IMR-90 (cell line): Measurements from ENCODE around the gene CACYBP. TPM values are rescaled to one million over a fixed set of nuclear protein-coding genes. Genes with fewer than 3 reads are reported as not detected.
"Not testable (repeated sequence)": the region's sequence is repeated elsewhere in the genome, so short reads cannot be mapped to it uniquely, and the experiment has no call there.

Experiments
- ATAC-seq: fragments of 200-7000 bp; cut with Tn5 transposase; 2 replicates; pipeline ENCODE4 v1.9.1; 2020; ENCODE audit warnings: low read depth, mild to moderate bottlenecking, moderate library complexity
- BruUV-seq: library from RNA; stranded (reverse); fragments of 400-500 nt; replicated peaks from 2 replicates; lab custom pipeline; 2021; lab: Mats Ljungman, UMichigan
- CTCF ChIA-PET: fragments of 300-600 bp; formaldehyde crosslinking; extraction: SDS; loops from one replicate; lab custom pipeline; 2021; ENCODE audit warnings: antibody characterized with exemption; lab: Yijun Ruan, JAX
- POLR2A ChIA-PET: fragments of 300-600 bp; sonication (Branson Sonifier 250); formaldehyde crosslinking; loops from one replicate; lab custom pipeline; 2022; ENCODE audit warnings: antibody characterized with exemption; ENCODE audit not compliant: unreplicated experiment; lab: Charles Lee
- DNase-seq: peaks from one replicate; pipeline ENCODE4 v3.0.0; 2013
- H2AFZ ChIP-seq: replicated peaks from 2 replicates; pipeline ENCODE3; 2013; ENCODE audit warnings: low read length, mild to moderate bottlenecking; ENCODE audit not compliant: poor library complexity
- H2AK5ac ChIP-seq: 2 replicates; pipeline ENCODE4 v1.6.1; 2013; ENCODE audit warnings: low read depth, low read length, inconsistent platforms
- H2AK9ac ChIP-seq: replicated peaks from 2 replicates; pipeline ENCODE3; 2013; ENCODE audit warnings: mild to moderate bottlenecking, low read depth, low read length, moderate library complexity; ENCODE audit not compliant: poor library complexity
- H2BK120ac ChIP-seq: 2 replicates; pipeline ENCODE4 v1.6.1; 2013; ENCODE audit warnings: low read depth, low read length, inconsistent platforms
- H2BK15ac ChIP-seq: 3 replicates; pipeline ENCODE4 v1.6.1; 2013; ENCODE audit warnings: low read depth, low read length, inconsistent platforms
- H2BK20ac ChIP-seq: 2 replicates; pipeline ENCODE4 v1.6.1; 2013; ENCODE audit warnings: low read depth, mild to moderate bottlenecking, inconsistent platforms, low read length, moderate library complexity
- H2BK5ac ChIP-seq: 2 replicates; pipeline ENCODE4 v1.6.1; 2013; ENCODE audit warnings: mild to moderate bottlenecking, low read depth, low read length, inconsistent platforms; ENCODE audit not compliant: poor library complexity, severe bottlenecking
- H3K14ac ChIP-seq: replicated peaks from 2 replicates; pipeline ENCODE4 v1.6.1; 2013; ENCODE audit warnings: low read depth, low read length, inconsistent platforms
- H3K18ac ChIP-seq: 2 replicates; pipeline ENCODE4 v1.6.1; 2013; ENCODE audit warnings: low read depth, low read length, control low read depth
- H3K23ac ChIP-seq: 2 replicates; pipeline ENCODE4 v1.6.1; 2013; ENCODE audit warnings: low read depth, low read length, inconsistent platforms
- H3K27ac ChIP-seq: 2 replicates; pipeline ENCODE4 v1.5.1; 2013; ENCODE audit warnings: mild to moderate bottlenecking, control low read depth, low read length; ENCODE audit not compliant: insufficient read depth
- H3K27me3 ChIP-seq: 2 replicates; pipeline ENCODE4 v1.6.1; 2013; ENCODE audit warnings: low read length; ENCODE audit not compliant: control insufficient read depth, insufficient read depth
- H3K36me3 ChIP-seq: 2 replicates; pipeline ENCODE4 v1.6.1; 2013; ENCODE audit warnings: low read length, mixed read lengths; ENCODE audit not compliant: control insufficient read depth, insufficient read depth
- H3K4ac ChIP-seq: 2 replicates; pipeline ENCODE4 v1.6.1; 2013; ENCODE audit warnings: low read depth, low read length, inconsistent platforms
- H3K4me1 ChIP-seq: 2 replicates; pipeline ENCODE4 v1.6.1; 2013; ENCODE audit warnings: low read length, mixed read lengths; ENCODE audit not compliant: control insufficient read depth, insufficient read depth
- H3K4me2 ChIP-seq: 2 replicates; pipeline ENCODE4 v1.6.1; 2013; ENCODE audit warnings: low read depth, mild to moderate bottlenecking, control low read depth, low read length, moderate library complexity
- H3K4me3 ChIP-seq: 2 replicates; pipeline ENCODE4 v1.5.1; 2013; ENCODE audit warnings: low read depth, mild to moderate bottlenecking, control low read depth, low read length, moderate library complexity; ENCODE audit not compliant: insufficient read depth
- H3K56ac ChIP-seq: 2 replicates; pipeline ENCODE4 v1.6.1; 2013; ENCODE audit warnings: low read length, inconsistent platforms; ENCODE audit not compliant: insufficient read depth; ENCODE audit errors: extremely low read depth
- H3K79me1 ChIP-seq, 2 experiments: 2 replicates each; pipeline ENCODE4 v1.6.1; 2013; ENCODE audit warnings: low read length in 2 of 2, inconsistent platforms in 1 of 2, low read depth in 1 of 2
- H3K9ac ChIP-seq: 2 replicates; pipeline ENCODE4 v1.6.1; 2013; ENCODE audit warnings: low read depth, low read length, control low read depth
- H3K9me1 ChIP-seq: 2 replicates; pipeline ENCODE4 v1.6.1; 2013; ENCODE audit warnings: low read length, inconsistent platforms; ENCODE audit not compliant: insufficient read depth
- H3K9me3 ChIP-seq: 2 replicates; pipeline ENCODE4 v1.6.1; 2013; ENCODE audit warnings: low read length; ENCODE audit not compliant: control insufficient read depth, insufficient read depth
- H4K20me1 ChIP-seq: 2 replicates; pipeline ENCODE4 v1.6.1; 2013; ENCODE audit warnings: low read length, inconsistent platforms; ENCODE audit not compliant: insufficient read depth
- H4K5ac ChIP-seq: 2 replicates; pipeline ENCODE4 v1.6.1; 2013; ENCODE audit warnings: mild to moderate bottlenecking, low read depth, low read length, control low read depth
- H4K8ac ChIP-seq, 2 experiments: 2 replicates each; pipeline ENCODE4 v1.6.1; 2013; ENCODE audit warnings: low read depth in 2 of 2, low read length in 2 of 2, control low read depth in 1 of 2, inconsistent platforms in 1 of 2
- H4K91ac ChIP-seq: 2 replicates; pipeline ENCODE4 v1.6.1; 2013; ENCODE audit warnings: low read depth, low read length, inconsistent platforms; ENCODE audit not compliant: insufficient read depth
- MAZ ChIP-seq: IDR thresholded peaks from 2 replicates; pipeline ENCODE4 v1.6.1; 2012; ENCODE audit warnings: low read depth, mild to moderate bottlenecking, low read length, improper control_type of control experiment, moderate library complexity, borderline replicate concordance
- MXI1 ChIP-seq: IDR thresholded peaks from 2 replicates; pipeline ENCODE4 v1.6.1; 2012; ENCODE audit warnings: low read depth, mild to moderate bottlenecking, low read length, moderate library complexity, borderline replicate concordance
- POLR2A ChIP-seq: IDR thresholded peaks from 2 replicates; pipeline ENCODE4 v1.6.1; 2012; ENCODE audit warnings: mild to moderate bottlenecking, low read depth, low read length
- WGBS, 2 experiments: methylation state at CpG; one replicate each; pipeline versions ENCODE4 v1.1.5 to v1.1.7; 2013; ENCODE audit warnings: missing lambda C conversion rate in 2 of 2; ENCODE audit not compliant: insufficient read length in 1 of 2; ENCODE audit errors: extremely low coverage in 2 of 2; 5-methylcytosine and 5-hydroxymethylcytosine counted together
- dilution Hi-C: fragments of 300-500 bp; cut with HindIII; formaldehyde crosslinking; loops from one replicate; pipeline ENCODE4 v1.14.3; 2018; ENCODE audit warnings: low sequenced_read_pairs; ENCODE audit not compliant: unreplicated experiment
- in situ Hi-C: fragments of 300-500 bp; cut with MboI; formaldehyde crosslinking; loops from 3 replicates; pipeline ENCODE4 v1.14.3; 2019; ENCODE audit warnings: low sequenced_read_pairs, inconsistent platforms, mixed read lengths
- intact Hi-C: fragments of 100-400 bp; cut with micrococcal nuclease; formaldehyde crosslinking; loops from 2 replicates; pipeline ENCODE4 v1.10.0; 2022
- polyA plus RNA-seq, 3 experiments: library from polyadenylated mRNA; depleted of rRNA; stranded (reverse); fragments of >200 nt; gene quantifications; 2 replicates each; pipeline ENCODE4 v1.2.3, GENCODE V29; 2012; ENCODE audit warnings: low replicate concordance in 1 of 3
- total RNA-seq: library from RNA; depleted of rRNA; stranded (reverse); fragments of >200 nt; gene quantifications from 2 replicates; pipeline ENCODE4 v1.2.3, GENCODE V29; 2012

Gene CACYBP
- total and polyA plus RNA-seq, 2 of the 4 experiments (the other 2 are of a cell fraction): 61.8 to 62.8 TPM

DNA sequence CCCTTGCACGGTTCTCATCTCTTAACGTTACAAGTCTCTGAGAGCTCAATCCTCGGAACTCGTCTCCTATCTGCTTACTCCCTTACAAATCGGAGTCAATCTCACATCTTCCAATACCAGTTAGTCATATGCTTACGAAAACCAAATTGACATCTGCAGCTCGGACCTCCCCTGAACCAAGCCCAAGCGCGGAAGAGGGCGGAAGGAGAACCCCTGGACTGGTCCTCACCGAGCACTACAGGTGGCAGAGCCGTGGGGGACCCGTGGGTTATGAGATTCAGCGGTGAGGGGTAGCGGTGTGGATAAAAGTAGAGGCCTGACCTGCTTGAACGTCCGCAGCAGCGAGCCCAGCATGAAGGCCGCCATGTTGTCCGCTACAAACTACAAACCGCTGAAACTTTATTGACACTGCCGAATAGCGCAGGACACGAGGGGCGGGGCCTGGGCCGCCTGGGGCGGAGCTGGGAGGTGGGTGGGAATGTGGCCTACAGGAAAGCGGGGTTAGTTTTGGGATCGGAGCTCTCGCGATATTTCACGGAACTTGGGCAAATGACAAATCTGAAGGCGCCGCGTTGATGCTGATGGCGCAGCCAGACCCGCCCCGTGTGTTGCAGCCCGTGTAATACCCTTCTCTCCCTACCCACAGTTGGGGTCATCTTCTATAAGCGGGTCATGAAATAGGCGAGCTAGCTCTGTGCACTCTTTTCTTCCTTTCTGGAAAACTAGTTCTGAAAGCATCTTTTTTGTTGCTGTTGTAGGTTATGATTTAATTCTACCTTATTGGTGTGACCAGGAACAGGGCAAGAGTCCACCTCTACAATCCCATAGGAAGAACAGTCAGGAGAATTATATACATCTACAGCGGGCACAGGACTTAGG lies 23.5 kb downstream of the CACYBP start, which contains the start of gene MRPS14 (continued):
- TF ChIP-seq POLR2A: peak; percentile 76
- peak; percentile 83; the same call in 1 of the 2 replicates for TF ChIP-seq MXI1
- TF ChIP-seq MAZ: peak; percentile 93

- H2BK20ac ChIP-seq, H3K9me1 ChIP-seq, intact Hi-C loops, H3K27ac ChIP-seq, in situ Hi-C loops, H3K9ac ChIP-seq, H2BK5ac ChIP-seq, H2BK15ac ChIP-seq, H3K27me3 ChIP-seq, H3K36me3 ChIP-seq, H3K9me3 ChIP-seq, BruUV-seq, H3K23ac ChIP-seq, H2BK120ac ChIP-seq, H3K4me1 ChIP-seq, ATAC-seq, H4K20me1 ChIP-seq, DNase-seq, dilution Hi-C loops: not testable (repeated sequence)
- H2AFZ ChIP-seq: peak overlapping the region; percentile 95
- peak overlapping the region; percentile 62 for H3K4me2 ChIP-seq
- CTCF ChIA-PET: interaction anchor here (1.0 kb wide), 1 partner anchor 223 kb away, joined by 3 read pairs; no protein-coding TSS in a partner anchor
- H3K4me3 ChIP-seq: peak overlapping the region; percentile 71; the same call in 1 of the 2 replicates
- peaks cover 10 to 22% of the 10 kb centered on the region in 2 experiments; a peak in 3 of 4 replicates for H3K79me1 ChIP-seq
- 0 out of 2 replicates have a peak overlapping the region, but pooled peaks have one; percentile 10 for H2AK5ac ChIP-seq
- H3K14ac ChIP-seq: peak overlapping the region; percentile 50; the same call in 1 of the 2 replicates
- peak overlapping the region; percentile 94 to 98 for H4K8ac ChIP-seq
- H4K91ac ChIP-seq: peak overlapping the region; percentile 47; the same call in 1 of the 2 replicates
- peak overlapping the region; percentile 52 for H3K4ac ChIP-seq
- H4K5ac ChIP-seq: peak overlapping the region; percentile 98
- peak overlapping the region; percentile 5; the same call in 1 of the 2 replicates for H3K56ac ChIP-seq
- H2AK9ac ChIP-seq: peak overlapping the region; percentile 39
- WGBS, 2 experiments: 92% methylated on average over 2 of the region's 2 CpGs; no CpG with 5 or more reads in 1 of the 2 experiments
- POLR2A ChIA-PET: interaction anchor here (0.9 to 1.0 kb wide), 2 partner anchors 9 to 24 kb away, joined by 4 to 9 read pairs; partner anchors contain the start of gene CACYBP
- peak overlapping the region; percentile 6; the same call in 1 of the 2 replicates for H3K18ac ChIP-seq
Measured at GRCh38 chr1:175023922-175024242, 24.1 kb downstream of the CACYBP start.
